GM19395 (cell line): ENCODE data around the gene KCNK17.
"Not testable (repeated sequence)": the region's sequence is repeated elsewhere in the genome, so short reads cannot be mapped to it uniquely, and the experiment has no call there.

Experiments
- ATAC-seq: cut with Tn5 transposase; IDR thresholded peaks from one replicate; pipeline ENCODE4 v1.9.1; 2021; ENCODE audit warnings: mild to moderate bottlenecking, moderate library complexity; ENCODE audit not compliant: unreplicated experiment

The KCNK17 gene

GRCh38 chr6:39303425-39304153 is 10.6 kb downstream of the KCNK17 start:
- no peak for ATAC-seq

GRCh38 chr6:39302669-39303424 is 11.4 kb downstream of the KCNK17 start:
- ATAC-seq, result no peak

GRCh38 chr6:39302011-39302410 is 12.2 kb downstream of the KCNK17 start:
- no peak for ATAC-seq

- no peak for ATAC-seq
Observed at GRCh38 chr6:39301606-39302005, 12.6 kb downstream of the KCNK17 start.

- no peak for ATAC-seq
Observed at GRCh38 chr6:39300739-39301138, 13.5 kb downstream of the KCNK17 start.

GRCh38 chr6:39298061-39298460 is 16.2 kb downstream of the KCNK17 start:
- ATAC-seq, result no peak

- ATAC-seq, result no peak
Observed at GRCh38 chr6:39296745-39297640, 17.2 kb downstream of the KCNK17 start.

GRCh38 chr6:39295611-39296011 is 18.6 kb downstream of the KCNK17 start:
- ATAC-seq, result no peak

- ATAC-seq, result no peak
Observed at GRCh38 chr6:39294899-39295298, 19.3 kb downstream of the KCNK17 start.

- ATAC-seq, result no peak
Observed at GRCh38 chr6:39294133-39294532, 20.1 kb downstream of the KCNK17 start.

GRCh38 chr6:39292637-39293036 is 21.6 kb downstream of the KCNK17 start:
- no peak for ATAC-seq

- ATAC-seq, result no peak
Observed at GRCh38 chr6:39289490-39289889, 24.7 kb downstream of the KCNK17 start.

GRCh38 chr6:39287601-39288000 is 26.6 kb downstream of the KCNK17 start:
- ATAC-seq, result no peak

GRCh38 chr6:39286596-39286995 is 27.6 kb downstream of the KCNK17 start:
- ATAC-seq, result not testable (repeated sequence)

- no peak for ATAC-seq
Observed at GRCh38 chr6:39282774-39283173, 31.4 kb downstream of the KCNK17 start.

GRCh38 chr6:39281312-39281980 is 32.8 kb downstream of the KCNK17 start:
- ATAC-seq, result no peak

- ATAC-seq, result no peak
Observed at GRCh38 chr6:39280247-39280731, 33.9 kb downstream of the KCNK17 start.

GRCh38 chr6:39279539-39279938 is 34.7 kb downstream of the KCNK17 start:
- no peak for ATAC-seq

- ATAC-seq, result no peak
Observed at GRCh38 chr6:39276379-39276995, 37.7 kb downstream of the KCNK17 start.

GRCh38 chr6:39274903-39275302 is 39.3 kb downstream of the KCNK17 start:
- no peak for ATAC-seq
